HG03108 (cell line): ENCODE measurements around the gene PCDHB8.
"Not testable (repeated sequence)": the region's sequence is repeated elsewhere in the genome, so short reads cannot be mapped to it uniquely, and the experiment has no call there.

Experiments used
- ATAC-seq: cut with Tn5 transposase; IDR thresholded peaks from one replicate; pipeline ENCODE4 v1.9.1; 2021; ENCODE audit warnings: moderate library complexity; ENCODE audit not compliant: unreplicated experiment

PCDHB8 gene

GRCh38 chr5:141225421-141225820 is 47.8 kb downstream of the PCDHB8 start:
- not testable (repeated sequence) for ATAC-seq
